Muscle of leg (tissue), 11 donors: ENCODE measurements around the gene SDCCAG8. TPM values are rescaled to one million over a fixed set of nuclear protein-coding genes. Genes with fewer than 3 reads are reported as not detected.

ENCODE experiments used
- DNase-seq: peaks from one replicate; pipeline ENCODE4 v3.0.0; 2013
- H3K27ac ChIP-seq: one replicate; pipeline ENCODE4 v1.5.1; 2013; ENCODE audit warnings: mild to moderate bottlenecking, low read length, control low read depth
- H3K27me3 ChIP-seq: one replicate; pipeline ENCODE4 v1.6.1; 2013; ENCODE audit warnings: low read length; ENCODE audit not compliant: control insufficient read depth, insufficient read depth
- H3K36me3 ChIP-seq: one replicate; pipeline ENCODE4 v1.6.1; 2013; ENCODE audit warnings: low read length; ENCODE audit not compliant: control insufficient read depth, insufficient read depth
- H3K4me1 ChIP-seq: one replicate; pipeline ENCODE4 v1.6.1; 2013; ENCODE audit warnings: low read length; ENCODE audit not compliant: control insufficient read depth, insufficient read depth
- H3K4me3 ChIP-seq: one replicate; pipeline ENCODE4 v1.5.1; 2013; ENCODE audit warnings: low read length, control low read depth
- H3K9me3 ChIP-seq: replicated peaks from 2 replicates; pipeline ENCODE4 v1.6.1; 2013; ENCODE audit warnings: low read depth, low read length; ENCODE audit not compliant: control insufficient read depth
- WGBS: methylation state at CpG from one replicate; pipeline ENCODE4 v1.1.5; 2013; ENCODE audit warnings: missing lambda C conversion rate; ENCODE audit not compliant: insufficient coverage; 5-methylcytosine and 5-hydroxymethylcytosine counted together
- polyA plus RNA-seq, 8 donors: library from polyadenylated mRNA; unstranded; fragments of 120-200 nt; gene quantifications; one replicate each; pipeline versions ENCODE4 v1.2.1 to v1.2.3, GENCODE V29; 2013; ENCODE audit warnings: inconsistent platforms in 1 of 8, low replicate concordance in 1 of 8; ENCODE audit not compliant: insufficient read length in 8 of 8, insufficient read depth in 1 of 8
- total RNA-seq: library from RNA; stranded (reverse); fragments of 120-200 nt; gene quantifications from one replicate; pipeline ENCODE4 v1.2.4, GENCODE V29; 2013

SDCCAG8 gene
- total and polyA plus RNA-seq, 9 donors, result 19.1 to 29.9 (median 23.0) TPM

DNA sequence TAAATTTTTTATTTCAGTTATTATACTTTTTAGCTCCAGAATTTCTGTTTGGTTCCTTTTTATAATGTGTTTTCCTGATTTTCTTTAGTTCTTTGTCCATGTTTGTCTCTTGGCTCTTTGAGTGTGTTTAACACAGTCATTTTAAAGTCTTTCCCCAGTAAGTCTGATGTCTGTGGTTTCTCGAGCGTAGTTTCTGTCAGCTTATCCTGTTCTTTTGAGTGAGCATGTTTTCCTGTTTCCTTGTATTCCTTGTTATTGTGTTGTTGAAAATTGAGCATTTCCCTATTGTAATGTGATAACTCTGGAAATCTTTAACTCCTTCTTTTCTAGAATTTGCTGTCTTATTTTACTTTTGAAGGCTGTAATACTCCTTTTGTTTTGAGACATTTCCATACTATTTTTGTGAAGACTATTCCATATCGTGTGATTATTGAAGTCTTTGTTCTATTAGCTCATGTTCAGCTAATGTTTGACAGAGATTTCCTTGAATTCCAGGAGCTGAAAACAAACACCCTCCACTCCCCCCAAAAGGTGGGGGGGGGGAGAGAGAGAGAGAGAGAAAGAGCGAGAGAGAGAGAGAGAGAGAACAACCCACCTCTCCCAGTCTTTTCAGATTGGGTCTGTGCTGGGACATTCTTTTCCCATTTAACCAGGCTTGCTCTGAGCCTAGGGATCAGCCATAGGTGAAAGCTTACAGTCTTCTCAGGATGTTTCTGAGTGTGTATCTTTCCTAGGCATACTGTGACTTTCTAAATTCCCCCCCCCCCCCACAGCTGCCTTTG lies 38.3 kb downstream of the SDCCAG8 start:
- Histone ChIP-seq H3K36me3 (peaks cover 7% of the 10 kb centered on the region), H3K27ac (no peak overlapping the region), H3K4me3 (no peak overlapping the region), H3K9me3 (peaks cover 2% of the 10 kb centered on the region), H3K4me1 (no peaks in the 10 kb centered on the region), H3K27me3 (no peaks in the 10 kb centered on the region)
- no peak for DNase-seq
- WGBS, result no CpG with 5 or more reads among the region's 4 CpGs

DNA sequence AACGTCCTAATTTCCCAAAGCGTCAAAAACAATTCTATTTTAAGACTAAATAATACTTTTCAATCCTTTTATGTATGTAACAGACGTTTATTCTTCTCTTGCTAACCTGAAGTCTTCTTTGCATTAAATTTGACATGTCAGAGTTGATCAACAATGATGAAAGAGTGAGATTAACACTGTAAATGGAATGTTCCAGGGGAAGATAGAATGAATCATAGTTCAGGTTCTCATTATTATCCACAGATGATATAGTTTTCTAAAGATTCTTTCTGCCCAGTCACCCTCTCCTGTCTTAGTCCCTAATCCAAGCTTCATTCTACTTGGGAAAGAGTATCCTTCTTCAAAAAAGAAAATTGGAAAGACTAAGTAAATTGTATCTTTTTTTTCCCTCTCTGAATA lies 38.9 kb downstream of the SDCCAG8 start:
- WGBS, result no CpG with 5 or more reads among the region's 3 CpGs
- H3K36me3 ChIP-seq, result peaks cover 7% of the 10 kb centered on the region
- no peak overlapping the region for H3K27ac ChIP-seq
- no peak overlapping the region for H3K4me3 ChIP-seq
- H3K4me1 ChIP-seq, result no peaks in the 10 kb centered on the region
- peaks cover 2% of the 10 kb centered on the region for H3K9me3 ChIP-seq
- no peaks in the 10 kb centered on the region for H3K27me3 ChIP-seq
- no peak for DNase-seq

DNA sequence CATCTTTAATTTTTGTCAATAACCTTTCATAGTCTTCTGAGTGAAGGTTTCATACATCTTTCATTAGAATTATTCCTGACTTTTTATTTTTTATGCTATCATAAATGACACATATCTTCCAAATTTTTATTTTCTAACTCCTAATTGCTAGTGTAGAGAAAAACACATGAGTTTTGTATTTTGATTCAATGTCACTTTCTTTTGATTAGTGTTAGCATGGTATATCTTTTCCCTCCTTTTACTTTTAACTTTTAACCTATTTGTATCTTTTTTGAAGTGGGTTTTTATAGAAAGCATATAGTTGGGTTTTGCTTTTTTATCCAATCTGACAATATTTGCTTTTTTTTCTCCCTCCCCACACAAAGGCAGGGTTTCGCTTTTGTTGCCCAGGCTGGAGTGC lies 43.2 kb downstream of the SDCCAG8 start:
- Histone ChIP-seq H3K27me3 (no peaks in the 10 kb centered on the region), H3K36me3 (no peaks in the 10 kb centered on the region), H3K4me3 (no peak overlapping the region), H3K4me1 (no peaks in the 10 kb centered on the region), H3K27ac (no peak overlapping the region), H3K9me3 (peaks cover 4% of the 10 kb centered on the region)
- no peak for DNase-seq
- 100% methylated on average over 1 of the region's 1 CpG for WGBS

DNA sequence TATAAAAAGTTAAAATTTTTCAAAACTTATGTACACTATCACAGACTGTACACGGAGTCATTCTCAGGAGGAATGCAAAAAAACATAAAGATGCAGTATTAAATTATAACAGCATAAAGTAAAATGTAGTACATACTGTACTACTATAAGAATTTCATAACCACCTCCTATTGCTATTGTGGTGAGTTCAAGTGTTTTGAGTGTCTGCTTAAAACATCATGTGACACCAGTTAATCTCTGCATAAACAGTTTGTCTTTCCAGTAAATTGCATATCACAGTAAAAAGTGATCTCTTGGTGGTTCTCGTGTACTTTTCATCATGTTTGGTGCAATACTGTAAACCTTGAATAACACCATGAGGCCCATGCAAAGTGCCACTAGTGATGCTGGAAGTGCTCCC lies 45.2 kb downstream of the SDCCAG8 start:
- 100% methylated on average over 1 of the region's 2 CpGs for WGBS
- DNase-seq, result no peak
- H3K9me3 ChIP-seq, result peaks cover 4% of the 10 kb centered on the region
- H3K27ac ChIP-seq, result no peak overlapping the region
- H3K4me3 ChIP-seq, result no peak overlapping the region
- H3K27me3 ChIP-seq, result no peaks in the 10 kb centered on the region
- no peaks in the 10 kb centered on the region for H3K4me1 ChIP-seq
- no peaks in the 10 kb centered on the region for H3K36me3 ChIP-seq

DNA sequence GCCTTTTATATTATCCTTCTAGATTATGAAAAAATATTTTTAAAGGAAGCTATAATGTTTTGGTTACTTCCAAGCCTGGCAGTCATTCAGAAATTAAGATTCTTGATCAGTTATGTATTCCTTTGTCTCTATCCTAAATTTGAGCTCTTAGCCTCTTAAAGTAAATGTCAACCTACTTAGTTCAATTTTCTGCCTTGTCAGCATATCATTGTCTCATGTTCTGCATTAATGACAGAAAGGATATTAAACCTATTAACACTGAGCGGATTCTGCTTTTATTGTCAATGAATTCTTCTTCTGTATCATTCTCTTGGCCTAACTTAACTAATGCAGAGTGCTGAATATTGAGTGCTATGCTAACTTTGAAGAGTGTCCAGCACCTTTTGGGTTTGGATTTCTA lies 56.0 kb downstream of the SDCCAG8 start:
- no CpG with 5 or more reads among the region's 1 CpG for WGBS
- no peak overlapping the region for H3K27ac ChIP-seq

DNA sequence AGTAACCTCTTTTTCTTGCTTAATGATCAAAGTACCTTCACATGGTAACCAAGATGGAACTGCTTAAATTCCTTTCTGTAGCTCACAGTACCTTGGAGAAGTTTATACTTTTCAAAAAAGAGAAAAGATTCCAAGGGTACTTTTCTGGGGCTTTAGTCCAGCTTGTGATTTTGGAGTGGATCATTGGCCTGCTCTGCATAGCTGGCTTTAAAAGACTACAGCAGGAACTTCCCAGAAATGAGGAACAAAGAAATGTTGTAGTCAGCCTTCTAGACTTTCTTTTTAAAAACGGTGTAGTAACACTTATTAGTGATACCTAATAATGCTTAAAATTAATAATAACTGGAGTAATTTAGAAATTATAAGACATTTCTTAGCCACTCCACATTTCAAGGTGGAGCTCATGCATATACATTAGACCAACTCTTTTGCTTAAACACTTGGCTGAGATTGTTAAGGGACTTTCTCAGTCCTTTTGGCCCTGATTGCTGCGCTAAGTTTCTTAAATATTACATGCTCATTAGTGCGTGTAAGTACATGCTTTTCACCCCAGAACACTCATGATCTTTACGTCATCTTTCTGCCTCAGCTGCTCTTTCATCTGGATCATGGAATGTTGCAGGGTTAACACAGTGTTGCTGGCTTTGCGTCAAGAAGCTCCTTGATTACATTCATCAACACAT lies 57.3 kb downstream of the SDCCAG8 start:
- Histone ChIP-seq H3K4me1 (peaks cover 12% of the 10 kb centered on the region), H3K4me3 (no peak overlapping the region), H3K36me3 (peaks cover 18% of the 10 kb centered on the region), H3K27ac (peak overlapping the region; percentile 44), H3K9me3 (no peaks in the 10 kb centered on the region), H3K27me3 (no peaks in the 10 kb centered on the region)
- peak; percentile 56 for DNase-seq
- 83% methylated on average over 3 of the region's 5 CpGs for WGBS

More for the DNA sequence above, 56.0 kb downstream of the SDCCAG8 start:
- DNase-seq, result no peak
- Histone ChIP-seq H3K4me3 (no peak overlapping the region), H3K36me3 (peaks cover 11% of the 10 kb centered on the region), H3K9me3 (no peaks in the 10 kb centered on the region), H3K4me1 (peaks cover 12% of the 10 kb centered on the region), H3K27me3 (no peaks in the 10 kb centered on the region)

DNA sequence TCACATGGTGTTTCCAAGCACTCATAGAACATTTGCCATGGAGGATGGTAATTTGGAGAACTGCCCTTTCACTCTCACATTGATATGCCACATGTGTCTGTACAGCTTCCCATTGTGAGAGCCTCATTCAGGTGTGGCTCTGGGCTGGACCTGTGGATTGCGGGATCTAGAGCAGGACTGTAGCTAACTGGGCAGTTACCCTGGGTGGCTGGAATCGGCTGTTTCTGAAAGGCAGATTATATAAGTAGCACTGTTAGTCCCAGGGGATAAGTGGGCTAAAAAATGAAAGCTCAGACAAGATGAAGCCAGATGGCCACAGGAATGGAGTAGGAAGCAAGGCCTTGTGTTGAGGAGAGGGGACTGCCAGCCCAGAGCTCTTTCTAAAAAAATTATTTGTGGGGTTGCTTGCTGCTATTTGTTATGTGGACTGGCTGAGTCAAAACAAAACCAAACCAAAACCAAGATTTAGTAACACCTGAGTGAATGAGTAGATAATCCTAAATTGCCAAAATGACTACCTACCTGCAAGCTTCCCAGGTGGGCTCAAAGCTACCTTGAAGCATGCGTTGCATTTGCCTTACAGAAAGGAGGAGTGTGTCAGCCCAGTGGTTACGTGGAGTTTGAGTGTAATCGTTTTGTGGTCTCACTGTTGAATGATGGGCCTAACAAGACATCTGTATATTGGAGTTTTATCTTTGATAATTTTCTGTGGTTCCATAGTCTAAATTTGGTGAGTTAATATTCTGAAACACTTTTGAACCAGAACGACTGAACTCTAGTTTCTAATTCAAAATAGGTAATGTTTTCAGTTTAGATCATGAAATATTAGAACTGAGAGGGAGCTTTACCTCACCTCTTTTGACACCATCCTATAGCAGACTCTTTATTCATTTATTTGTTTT lies 58.0 kb downstream of the SDCCAG8 start:
- Histone ChIP-seq H3K27me3 (no peaks in the 10 kb centered on the region), H3K4me3 (no peak overlapping the region), H3K4me1 (peaks cover 12% of the 10 kb centered on the region), H3K27ac (no peak overlapping the region), H3K9me3 (no peaks in the 10 kb centered on the region), H3K36me3 (peaks cover 22% of the 10 kb centered on the region)
- no peak for DNase-seq
- 93% methylated on average over 5 of the region's 6 CpGs for WGBS

DNA sequence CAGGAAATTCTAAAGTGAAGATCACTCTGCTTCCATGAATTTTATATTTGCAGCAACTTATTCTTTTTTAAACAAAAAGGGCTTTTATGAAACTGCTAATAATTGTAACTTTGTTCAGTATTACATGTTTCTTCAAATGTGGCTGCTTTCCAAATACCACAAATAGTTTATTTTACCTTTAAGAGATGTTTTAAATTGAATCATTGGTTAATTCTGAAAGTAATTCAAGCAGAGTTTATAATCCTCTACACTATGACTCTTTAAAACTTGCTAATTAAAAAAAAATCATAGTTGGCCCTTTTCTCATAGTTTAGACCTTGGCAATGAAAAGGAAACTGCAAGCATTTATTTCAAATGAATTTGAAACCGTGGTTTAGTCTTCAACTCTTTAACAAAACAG lies 59.6 kb downstream of the SDCCAG8 start:
- no peak for DNase-seq
- Histone ChIP-seq H3K9me3 (no peaks in the 10 kb centered on the region), H3K36me3 (peaks cover 20% of the 10 kb centered on the region), H3K4me1 (peaks cover 12% of the 10 kb centered on the region), H3K4me3 (no peak overlapping the region), H3K27me3 (no peaks in the 10 kb centered on the region), H3K27ac (no peak overlapping the region)
- no CpG with 5 or more reads among the region's 1 CpG for WGBS

DNA sequence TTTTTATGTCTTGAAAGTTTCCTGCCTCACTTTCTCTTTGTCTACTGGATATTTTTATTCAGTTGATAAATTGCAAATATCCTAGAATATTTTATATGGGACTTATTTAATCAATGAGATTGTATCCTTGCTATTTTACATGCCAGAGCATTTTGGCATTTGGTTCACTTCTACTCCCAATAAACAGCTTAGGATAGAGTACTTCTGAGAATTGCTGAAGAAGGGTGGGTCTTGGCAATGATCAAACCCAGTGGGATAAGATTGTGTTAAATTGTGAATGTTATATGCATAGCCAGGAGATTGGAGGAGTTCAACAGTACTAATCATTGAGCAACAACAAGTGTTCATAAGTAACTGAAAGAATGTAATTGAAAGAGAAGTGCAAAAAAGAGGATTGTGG lies 60.1 kb downstream of the SDCCAG8 start:
- peak overlapping the region; percentile 55 for H3K27ac ChIP-seq
- DNase-seq, result peak; percentile 49
- H3K9me3 ChIP-seq, result no peaks in the 10 kb centered on the region

More for the DNA sequence above, 60.1 kb downstream of the SDCCAG8 start:
- Histone ChIP-seq H3K36me3 (peaks cover 20% of the 10 kb centered on the region), H3K27me3 (no peaks in the 10 kb centered on the region), H3K4me3 (no peak overlapping the region), H3K4me1 (peaks cover 12% of the 10 kb centered on the region)
